Spinal cord (tissue), 10 donors: ENCODE results near the gene GARS1. TPM values are rescaled to one million over a fixed set of nuclear protein-coding genes. Genes with fewer than 3 reads are reported as not detected.
A peak's percentile ranks its signal among the peaks of the same experiment; 100 is the strongest.

Experiments
- DNase-seq, 6 donors: peaks; one replicate each; pipeline versions ENCODE4 v3.0.0 to v3.0.0-alpha.2; 2013 to 2015; ENCODE audit warnings: low spot score in 6 of 6, low read depth in 4 of 6
- H3K27ac ChIP-seq: one replicate; pipeline ENCODE4 v1.5.1; 2013; ENCODE audit warnings: low read depth, low read length, control low read depth
- H3K27me3 ChIP-seq: one replicate; pipeline ENCODE4 v1.6.1; 2013; ENCODE audit warnings: low read length; ENCODE audit not compliant: control insufficient read depth, insufficient read depth
- H3K36me3 ChIP-seq: one replicate; pipeline ENCODE4 v1.6.1; 2013; ENCODE audit warnings: low read length; ENCODE audit not compliant: control insufficient read depth, insufficient read depth
- H3K4me1 ChIP-seq: one replicate; pipeline ENCODE4 v1.6.1; 2013; ENCODE audit warnings: low read length; ENCODE audit not compliant: control insufficient read depth, insufficient read depth
- H3K4me3 ChIP-seq: one replicate; pipeline ENCODE4 v1.5.1; 2013; ENCODE audit warnings: low read depth, low read length, control low read depth
- H3K9me3 ChIP-seq: one replicate; pipeline ENCODE4 v1.6.1; 2013; ENCODE audit warnings: low read length; ENCODE audit not compliant: control insufficient read depth, insufficient read depth
- WGBS: methylation state at CpG from one replicate; pipeline ENCODE4 v1.1.5; 2013; ENCODE audit warnings: missing lambda C conversion rate; ENCODE audit not compliant: insufficient coverage; 5-methylcytosine and 5-hydroxymethylcytosine counted together
- polyA plus RNA-seq, 2 donors: library from polyadenylated mRNA; unstranded; fragments of 120-200 nt; gene quantifications; one replicate each; pipeline ENCODE4 v1.2.1, GENCODE V29; 2013; ENCODE audit not compliant: insufficient read length in 2 of 2
- total RNA-seq, 2 donors: library from RNA; depleted of rRNA in 1 of 2; stranded (reverse); fragments of 120-200 nt in 1 of 2; fragments of >200 nt in 1 of 2; gene quantifications; one replicate each; pipeline versions ENCODE4 v1.2.3 to v1.2.4, GENCODE V29; 2013 to 2014
- donor health status: healthy.

Gene GARS1
- total and polyA plus RNA-seq, 4 donors: 58.2 to 112 (median 95.2) TPM

DNA sequence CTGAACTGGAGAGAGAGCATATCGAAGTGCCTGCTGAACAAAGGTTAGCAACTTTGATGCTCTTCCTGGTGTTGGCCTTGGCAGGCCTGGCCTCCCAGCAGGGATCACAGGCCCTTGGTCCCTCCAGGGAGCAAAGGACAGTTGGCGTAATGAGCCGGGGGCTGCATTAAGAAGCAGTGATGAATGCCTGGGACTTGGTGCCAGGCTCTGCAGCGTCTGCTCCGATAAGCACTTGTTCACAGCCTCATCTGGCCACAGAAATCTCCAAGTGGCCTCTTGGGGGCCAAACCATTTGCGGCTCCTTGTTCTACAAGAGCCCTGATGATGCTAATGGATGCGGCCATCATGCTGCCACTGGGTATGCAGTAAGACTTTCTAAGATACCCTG lies 55.7 kb downstream of the GARS1 start:
- Histone ChIP-seq H3K36me3 (peaks cover 6% of the 10 kb centered on the region), H3K27me3 (no peaks in the 10 kb centered on the region), H3K9me3 (no peaks in the 10 kb centered on the region), H3K27ac (no peak overlapping the region), H3K4me1 (no peaks in the 10 kb centered on the region), H3K4me3 (no peak overlapping the region)
- DNase-seq: peak in 2 of 6 donors; percentile 17 to 22
- 73% methylated on average over 7 of the region's 7 CpGs for WGBS

DNA sequence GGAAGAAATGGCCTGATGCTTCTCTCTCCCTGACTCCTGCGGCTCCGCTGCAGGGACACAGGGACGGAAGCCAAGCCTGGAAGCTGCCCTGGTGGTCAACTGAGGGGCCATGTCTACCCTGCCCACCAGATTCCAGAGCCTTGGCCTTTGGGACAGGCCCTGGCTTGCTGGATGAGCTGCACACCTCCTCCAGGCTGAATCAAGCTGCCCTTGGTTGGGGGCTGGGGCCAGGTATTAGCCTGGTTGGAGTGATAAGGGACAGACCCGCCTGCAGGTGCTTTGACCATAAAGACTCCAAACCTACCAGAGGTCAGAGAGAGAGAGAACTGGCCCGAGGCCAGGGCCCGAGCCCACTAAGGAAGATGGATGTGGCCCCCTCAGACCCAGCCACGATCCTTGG lies 57.5 kb downstream of the GARS1 start:
- 100% methylated on average over 4 of the region's 7 CpGs for WGBS

DNA sequence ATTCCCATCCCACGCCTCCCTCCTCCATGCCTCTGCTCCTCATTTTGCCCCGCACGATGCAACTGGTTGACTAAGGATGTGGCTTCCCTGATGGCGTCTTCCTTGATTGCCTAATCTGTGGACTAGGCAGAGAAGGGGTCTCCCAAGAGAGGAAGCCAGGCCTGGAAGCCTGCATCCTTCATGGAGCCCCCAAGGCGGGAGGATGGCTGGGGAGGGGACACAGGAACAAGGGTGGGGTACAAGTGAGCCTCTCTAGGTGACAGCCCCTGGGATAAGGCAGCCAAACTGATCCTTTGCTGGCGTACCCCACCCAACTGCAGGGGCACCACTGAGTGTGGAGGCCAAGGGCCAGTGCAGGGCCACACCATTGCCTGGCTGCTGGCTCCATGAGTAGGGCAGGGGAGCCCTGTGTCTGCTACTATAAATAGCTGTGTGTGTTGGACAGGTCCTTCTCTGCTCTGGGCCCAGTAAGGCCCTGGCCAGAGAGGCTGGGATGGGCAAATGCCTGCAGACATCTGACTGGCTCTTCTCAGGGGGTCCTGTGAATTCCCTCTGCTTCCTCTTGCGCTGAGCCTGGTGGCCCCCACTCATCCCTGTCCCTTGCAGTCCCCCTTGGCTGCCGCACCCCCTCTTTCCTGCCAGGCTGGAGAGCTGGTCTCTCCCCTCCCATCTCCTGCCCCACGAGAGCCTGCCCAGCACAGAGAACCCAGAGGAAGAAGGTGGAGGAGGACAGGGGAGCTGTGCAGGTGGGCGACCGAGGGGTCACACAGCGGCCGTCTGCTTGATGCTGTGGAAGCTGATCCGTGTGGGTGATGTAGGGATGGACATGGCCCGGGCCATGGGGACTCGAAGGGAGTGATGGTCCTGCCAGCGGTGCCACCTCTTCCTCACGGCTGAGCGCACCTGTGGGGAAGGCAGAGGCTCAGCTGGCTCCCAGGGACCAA lies 58.3 kb downstream of the GARS1 start:
- H3K4me1 ChIP-seq: no peaks in the 10 kb centered on the region
- H3K36me3 ChIP-seq: no peaks in the 10 kb centered on the region
- no peak for DNase-seq

More for the DNA sequence above, 57.5 kb downstream of the GARS1 start:
- no peak for DNase-seq
- H3K36me3 ChIP-seq: no peaks in the 10 kb centered on the region
- no peak overlapping the region for H3K27ac ChIP-seq
- no peaks in the 10 kb centered on the region for H3K4me1 ChIP-seq
- H3K4me3 ChIP-seq: no peak overlapping the region
- no peaks in the 10 kb centered on the region for H3K9me3 ChIP-seq
- no peaks in the 10 kb centered on the region for H3K27me3 ChIP-seq

DNA sequence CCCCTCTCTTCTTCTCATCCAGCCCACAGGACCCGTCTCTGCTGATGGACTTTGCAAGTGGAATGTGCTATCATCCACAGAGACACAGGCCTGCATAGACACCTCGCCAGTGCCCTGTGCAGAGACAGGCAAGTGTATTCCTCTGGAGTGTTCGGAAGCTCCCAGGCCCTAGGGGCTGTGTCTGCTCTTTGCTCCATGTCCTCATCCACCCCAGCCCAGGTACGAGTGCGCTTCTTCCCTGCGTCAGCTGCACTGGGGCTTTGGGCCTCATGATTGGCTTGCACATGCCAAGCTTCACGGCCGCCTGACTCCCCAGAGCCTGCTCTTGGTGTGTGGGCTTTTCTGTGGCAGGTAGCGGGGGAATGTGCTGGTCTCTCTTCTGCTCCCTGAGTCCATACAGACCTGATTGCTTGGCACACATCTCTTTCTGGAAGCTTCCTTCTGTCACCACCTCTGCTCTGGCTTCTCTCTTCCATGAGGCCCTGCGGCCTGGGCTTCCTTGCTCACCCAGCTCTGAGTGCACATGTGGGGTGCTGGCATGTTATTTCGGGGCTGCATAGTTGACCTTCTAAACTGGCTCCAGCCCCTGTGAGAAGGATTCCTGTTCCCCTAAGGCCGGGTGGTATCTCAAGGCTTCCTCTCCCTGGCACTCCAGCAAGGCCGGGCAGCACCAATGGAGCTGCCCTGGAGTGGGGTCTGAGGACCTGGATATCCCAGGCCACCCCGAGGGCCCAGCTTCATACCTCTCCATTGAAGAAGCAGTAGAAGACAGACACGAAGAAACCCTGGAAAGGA lies 59.8 kb downstream of the GARS1 start:
- no peak for DNase-seq
- no peaks in the 10 kb centered on the region for H3K4me1 ChIP-seq
- no peak overlapping the region for H3K27ac ChIP-seq
- H3K27me3 ChIP-seq: no peaks in the 10 kb centered on the region
- H3K36me3 ChIP-seq: no peaks in the 10 kb centered on the region
- 91% methylated on average over 14 of the region's 15 CpGs for WGBS
- H3K9me3 ChIP-seq: no peaks in the 10 kb centered on the region
- H3K4me3 ChIP-seq: no peak overlapping the region

More for the DNA sequence above, 58.3 kb downstream of the GARS1 start:
- H3K27ac ChIP-seq: no peak overlapping the region
- no peaks in the 10 kb centered on the region for H3K9me3 ChIP-seq
- 94% methylated on average over 16 of the region's 19 CpGs for WGBS
- no peak overlapping the region for H3K4me3 ChIP-seq
- no peaks in the 10 kb centered on the region for H3K27me3 ChIP-seq

DNA sequence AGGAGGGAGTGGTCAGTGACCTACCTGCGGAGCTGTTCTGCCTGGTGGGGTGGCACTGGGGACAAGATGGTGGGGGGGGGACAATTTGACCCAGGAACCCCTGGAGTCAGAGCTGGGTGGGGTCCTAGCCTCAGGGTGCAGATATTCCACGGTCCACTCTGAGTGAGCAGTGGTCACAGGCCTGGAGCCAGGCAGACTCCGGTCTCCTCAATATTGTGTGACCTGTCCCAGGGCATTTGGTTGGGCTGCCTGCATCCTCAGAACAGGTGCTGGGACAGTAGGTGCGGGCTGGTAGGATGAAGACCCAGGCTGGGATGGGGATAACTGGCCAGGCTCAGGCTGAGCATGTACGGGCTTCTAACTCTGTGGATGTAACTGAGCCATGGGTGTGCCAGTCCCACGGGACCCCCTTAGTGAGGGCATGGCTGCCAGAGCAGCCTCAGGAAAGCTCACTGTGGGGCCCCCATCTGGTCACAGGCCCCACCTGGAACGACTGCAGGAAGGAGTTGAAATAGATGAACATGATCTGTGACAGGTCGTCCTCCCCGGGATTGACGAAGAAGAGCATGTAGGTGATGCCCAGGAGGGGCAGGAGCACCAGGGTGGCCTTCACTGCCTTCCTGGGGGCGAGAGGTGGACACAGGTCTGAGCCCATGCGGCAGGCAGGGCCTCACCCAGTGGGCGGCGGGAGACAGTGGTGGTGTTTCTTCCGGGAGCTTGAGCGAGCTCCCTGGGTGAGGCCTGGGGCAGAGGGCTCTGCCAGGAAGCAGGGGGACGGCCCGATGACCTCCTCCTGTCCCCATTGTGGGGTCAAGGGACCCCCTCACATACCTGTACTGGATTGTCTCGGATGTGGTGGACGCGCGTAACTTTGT lies 60.7 kb downstream of the GARS1 start:
- H3K27me3 ChIP-seq: peaks cover 2% of the 10 kb centered on the region
- no peak for DNase-seq
- WGBS: 93% methylated on average over 18 of the region's 22 CpGs
- H3K9me3 ChIP-seq: no peaks in the 10 kb centered on the region
- no peaks in the 10 kb centered on the region for H3K36me3 ChIP-seq
- H3K4me1 ChIP-seq: peaks cover 4% of the 10 kb centered on the region
- no peak overlapping the region for H3K27ac ChIP-seq
- no peak overlapping the region for H3K4me3 ChIP-seq

DNA sequence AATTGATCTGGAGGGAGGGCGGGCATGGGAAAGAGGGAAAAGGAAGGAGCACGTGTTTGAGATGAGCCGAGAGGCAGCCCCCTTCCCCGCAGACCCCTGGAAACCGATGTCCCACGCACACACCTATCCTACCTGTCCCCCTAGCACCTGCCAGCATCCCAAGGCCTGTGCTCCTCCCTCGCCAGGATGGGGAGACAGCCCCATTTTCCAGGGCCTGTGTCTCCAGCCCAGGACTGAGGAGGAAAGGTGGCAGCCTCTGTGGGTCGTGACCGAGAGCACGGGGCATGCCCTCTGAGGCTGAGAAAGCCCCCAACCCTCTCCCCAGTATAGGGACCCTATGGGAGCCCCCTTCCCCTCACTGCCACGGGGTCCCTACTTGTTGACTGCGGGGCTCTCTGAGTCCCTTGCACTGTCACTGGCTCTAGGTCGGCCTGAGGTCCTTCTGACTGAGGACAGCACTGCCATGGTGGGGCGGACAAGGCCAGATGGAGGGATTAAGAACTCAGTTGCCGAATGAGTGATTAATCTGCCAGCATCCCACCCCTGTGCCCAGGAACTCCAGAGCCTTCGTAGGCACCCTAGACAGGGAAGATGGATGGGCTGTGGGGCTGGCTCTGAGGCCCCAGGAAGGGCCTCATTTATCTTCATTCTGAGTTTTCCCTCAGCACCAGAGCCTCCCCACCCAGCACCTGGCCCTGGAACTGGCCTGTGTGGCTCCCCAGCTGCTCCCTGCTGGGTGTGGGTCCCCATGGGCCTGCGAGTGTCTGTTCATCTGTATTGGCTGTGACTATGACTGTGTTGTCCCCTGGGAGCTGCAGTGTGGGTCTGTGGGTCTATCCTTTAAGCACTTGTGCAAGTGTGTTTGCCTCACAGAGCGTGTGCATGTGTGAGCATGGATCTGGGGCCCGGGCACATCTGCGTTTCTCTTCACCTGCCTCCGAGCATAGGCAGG lies 61.6 kb downstream of the GARS1 start:
- peaks cover 11% of the 10 kb centered on the region for H3K4me1 ChIP-seq
- H3K36me3 ChIP-seq: no peaks in the 10 kb centered on the region
- DNase-seq: no peak
- H3K27me3 ChIP-seq: peaks cover 2% of the 10 kb centered on the region
- no peaks in the 10 kb centered on the region for H3K9me3 ChIP-seq
- no peak overlapping the region for H3K4me3 ChIP-seq
- H3K27ac ChIP-seq: no peak overlapping the region
- 69% methylated on average over 13 of the region's 21 CpGs for WGBS

DNA sequence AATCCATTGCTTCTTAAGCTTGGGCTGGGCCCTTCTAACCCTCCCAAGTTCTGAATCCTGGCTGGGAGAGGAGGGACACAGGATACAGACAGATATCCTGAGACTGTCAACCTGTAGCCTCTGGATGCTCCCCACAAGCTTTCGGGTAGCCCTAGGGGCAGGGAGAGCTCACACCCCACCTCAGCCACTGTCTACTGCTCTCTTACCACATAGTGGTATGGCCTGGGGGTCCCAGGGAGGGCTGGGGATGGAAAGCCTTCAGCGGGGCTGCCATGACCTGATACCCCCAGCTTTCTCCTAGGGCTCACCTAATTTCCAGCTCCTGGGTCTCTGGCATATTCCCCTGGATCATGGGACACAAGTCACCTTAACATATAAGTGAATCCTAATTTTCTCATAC lies 62.5 kb downstream of the GARS1 start:
- H3K36me3 ChIP-seq: no peaks in the 10 kb centered on the region
- DNase-seq: no peak
- H3K9me3 ChIP-seq: no peaks in the 10 kb centered on the region
- H3K27me3 ChIP-seq: peaks cover 2% of the 10 kb centered on the region
- WGBS: 88% methylated on average over 1 of the region's 2 CpGs
- H3K4me1 ChIP-seq: peaks cover 11% of the 10 kb centered on the region
- H3K4me3 ChIP-seq: no peak overlapping the region
- H3K27ac ChIP-seq: no peak overlapping the region

DNA sequence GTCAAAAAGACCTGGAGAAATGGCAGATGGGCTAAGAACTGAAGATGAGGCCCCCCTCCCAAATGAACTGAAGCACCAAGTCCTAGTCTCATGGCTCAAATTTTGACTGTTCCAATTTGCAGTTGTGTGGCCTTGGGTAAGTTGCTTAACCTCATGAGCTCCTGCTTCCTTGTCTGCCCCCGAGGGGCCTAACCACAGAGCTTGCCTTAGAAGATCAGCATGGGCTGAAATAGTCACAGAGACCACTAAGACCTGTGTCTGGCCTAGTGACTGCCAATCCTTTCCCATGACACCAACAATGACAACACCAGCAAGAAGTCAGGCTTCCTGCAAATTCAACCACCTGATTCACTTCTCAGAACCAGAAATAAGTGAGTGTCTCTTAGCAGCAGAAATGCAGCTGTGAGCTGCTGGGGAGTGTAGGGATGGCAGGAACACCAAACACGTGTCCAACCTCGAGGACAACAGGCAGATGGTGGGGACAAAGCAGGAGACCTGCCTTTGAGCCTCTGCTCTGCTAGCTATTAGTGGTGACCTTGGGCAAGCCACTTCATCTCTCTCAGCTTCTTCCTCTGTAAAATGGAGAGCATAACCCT lies 63.9 kb downstream of the GARS1 start:
- 92% methylated on average over 3 of the region's 3 CpGs for WGBS
- H3K27me3 ChIP-seq: peaks cover 2% of the 10 kb centered on the region
- no peaks in the 10 kb centered on the region for H3K9me3 ChIP-seq
- no peaks in the 10 kb centered on the region for H3K36me3 ChIP-seq
- no peak overlapping the region for H3K27ac ChIP-seq
- no peak for DNase-seq
- H3K4me3 ChIP-seq: no peak overlapping the region
- H3K4me1 ChIP-seq: peaks cover 11% of the 10 kb centered on the region
